ENCODE data around the gene ZNF17. TPM values are rescaled to one million over a fixed set of nuclear protein-coding genes. Genes with fewer than 3 reads are reported as not detected.

The ZNF17 gene
- total RNA-seq (10 to 100 TPM; 13.4 to 23.0 (median 18.8) TPM), polyA plus RNA-seq (1 to 10 TPM; 1.8 to 3.5 (median 2.6) TPM)
- long read RNA-seq, donor 1, partial matches to known transcripts = 0 of 5 reads
- long read RNA-seq, donor 1, other reads (novel, unspliced or antisense) = 0 of 5 reads
- long read RNA-seq, donor 2, partial matches to known transcripts = 0 of 2 reads
- long read RNA-seq, donor 2, other reads (novel, unspliced or antisense) = 0 of 2 reads

- no peak for TF ChIP-seq POLR2A (IDR thresholded peaks at IDR 0.05)
- peak; percentile 79 to 87 (median 86) for TF ChIP-seq POLR2AphosphoS5 (IDR thresholded peaks at IDR 0.05)
- Histone ChIP-seq H3K4me3 (peak within 1 kb of the TSS; percentile 91 to 99 (median 96)), H3K4me1 (peaks cover 12 to 40% (median 25%) of the 10 kb centered on the region in 6 donors), H3K27ac (peak within 1 kb of the TSS in 7 of 8 donors; percentile 32 to 85 (median 69)), H3K36me3 (peaks cover 0 to 37% (median 29%) of the 10 kb centered on the region in 6 donors), H3K9me3 (peaks cover 0 to 14% (median 1%) of the 10 kb centered on the region in 8 donors), H3K27me3 (replicated peaks in 1 of 7) (no peaks in the 10 kb centered on the region)
- peak; percentile 97 for DNase-seq
- WGBS, 5 donors = 0 to 1% (median 1%) methylated on average over 31 to 55 of the region's 55 CpGs
- intact Hi-C loops (cut with DNase I; ENCODE audit: low total_unique reads) = no loop called here
Observed at GRCh38 chr19:57410877-57411671, at the start of gene ZNF17. Gene ZNF17 (plus strand): TSS chr19:57411161. CDS start chr19:57413616, 2,455 bp downstream.

GRCh38 chr19:57362419-57362818 lies 48.5 kb upstream of the ZNF17 start:
- peaks cover 0 to 77% (median 47%) of the 10 kb centered on the region in 8 donors for H3K9me3 ChIP-seq
- H3K36me3 ChIP-seq = peaks cover 4 to 40% (median 10%) of the 10 kb centered on the region in 6 donors
- TF ChIP-seq, protein P1, sequence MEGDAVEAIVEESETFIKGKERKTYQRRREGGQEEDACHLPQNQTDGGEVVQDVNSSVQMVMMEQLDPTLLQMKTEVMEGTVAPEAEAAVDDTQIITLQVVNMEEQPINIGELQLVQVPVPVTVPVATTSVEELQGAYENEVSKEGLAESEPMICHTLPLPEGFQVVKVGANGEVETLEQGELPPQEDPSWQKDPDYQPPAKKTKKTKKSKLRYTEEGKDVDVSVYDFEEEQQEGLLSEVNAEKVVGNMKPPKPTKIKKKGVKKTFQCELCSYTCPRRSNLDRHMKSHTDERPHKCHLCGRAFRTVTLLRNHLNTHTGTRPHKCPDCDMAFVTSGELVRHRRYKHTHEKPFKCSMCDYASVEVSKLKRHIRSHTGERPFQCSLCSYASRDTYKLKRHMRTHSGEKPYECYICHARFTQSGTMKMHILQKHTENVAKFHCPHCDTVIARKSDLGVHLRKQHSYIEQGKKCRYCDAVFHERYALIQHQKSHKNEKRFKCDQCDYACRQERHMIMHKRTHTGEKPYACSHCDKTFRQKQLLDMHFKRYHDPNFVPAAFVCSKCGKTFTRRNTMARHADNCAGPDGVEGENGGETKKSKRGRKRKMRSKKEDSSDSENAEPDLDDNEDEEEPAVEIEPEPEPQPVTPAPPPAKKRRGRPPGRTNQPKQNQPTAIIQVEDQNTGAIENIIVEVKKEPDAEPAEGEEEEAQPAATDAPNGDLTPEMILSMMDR (IDR thresholded peaks at IDR 0.05 in 8 of 11, conservative IDR thresholded peaks at IDR 0.05 in 3 of 11) = no peak
- no peak for TF ChIP-seq POLR2A (IDR thresholded peaks at IDR 0.05)
- no peak for TF ChIP-seq POLR2AphosphoS5 (IDR thresholded peaks at IDR 0.05)
- H3K27ac ChIP-seq = peak overlapping the region; percentile 76 to 98 (median 96)
- H3K27me3 ChIP-seq (replicated peaks in 1 of 7) = no peaks in the 10 kb centered on the region
- peak overlapping the region in 4 of 8 donors; percentile 63 to 89 (median 73) for H3K4me3 ChIP-seq
- H3K4me1 ChIP-seq = peaks cover 3 to 50% (median 22%) of the 10 kb centered on the region in 6 donors
- intact Hi-C loops (cut with DNase I; ENCODE audit: low total_unique reads) = no loop called here
- DNase-seq = no peak
- WGBS, 5 donors = 66 to 84% (median 72%) methylated on average over 2 of the region's 2 CpGs

DNA sequence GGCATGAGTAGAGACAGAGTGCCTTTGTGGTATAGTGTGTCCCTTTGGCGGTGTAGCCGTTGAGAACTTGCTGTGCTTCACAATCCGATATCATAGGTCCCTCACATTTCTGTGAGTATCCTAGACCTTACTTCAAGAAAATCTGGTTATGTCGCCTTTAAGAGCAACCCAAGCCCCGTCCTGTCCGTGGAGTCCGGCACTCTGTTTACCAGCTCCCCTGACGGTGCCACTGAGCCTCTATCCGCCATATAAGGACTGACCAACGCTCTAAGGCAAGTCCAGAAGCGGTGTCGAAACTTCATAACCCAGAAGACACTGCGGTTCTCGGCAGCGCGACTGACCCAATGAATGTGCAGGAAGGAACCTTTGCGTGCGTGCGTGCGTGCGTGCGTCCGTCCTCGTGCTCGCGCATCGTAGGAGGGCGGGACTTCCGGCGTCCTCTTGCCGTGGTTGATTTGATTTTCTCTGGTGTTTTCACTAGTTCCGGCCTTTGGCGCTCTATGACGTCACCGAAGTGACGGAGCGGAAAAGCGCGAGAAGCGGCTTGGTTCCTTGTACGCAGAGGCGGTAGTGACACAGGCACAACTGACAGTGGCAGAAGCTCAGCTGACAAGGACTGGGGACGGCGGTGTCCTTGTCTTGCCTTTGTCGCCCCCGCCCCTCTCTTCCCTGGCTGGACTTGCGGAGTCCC lies 47.8 kb upstream of the ZNF17 start, which contains the start of the genes TRAPPC2B and ZNF547:
TRAPPC2B (plus strand) TSS at position 555 of the 691 bp plus-strand sequence. CDS start 1,283 bp downstream, outside the sequence.
ZNF547 (plus strand) TSS at position 555 of the 691 bp plus-strand sequence. CDS start 5,005 bp downstream, outside the sequence.
- peaks cover 3 to 50% (median 22%) of the 10 kb centered on the region in 6 donors for H3K4me1 ChIP-seq
- H3K27ac ChIP-seq = peak within 1 kb of the TSS; percentile 76 to 98 (median 96)
- peaks cover 0 to 71% (median 40%) of the 10 kb centered on the region in 8 donors for H3K9me3 ChIP-seq
- peaks cover 0 to 33% (median 7%) of the 10 kb centered on the region in 6 donors for H3K36me3 ChIP-seq
- peak; percentile 98 for DNase-seq
- peak; percentile 93 to 97 (median 94) for TF ChIP-seq POLR2AphosphoS5 (IDR thresholded peaks at IDR 0.05)
- TF ChIP-seq, protein P1 (IDR thresholded peaks at IDR 0.05 in 8 of 11, conservative IDR thresholded peaks at IDR 0.05 in 3 of 11) = no peak
- TF ChIP-seq POLR2A (IDR thresholded peaks at IDR 0.05) = peak; percentile 11 to 15 (median 14)
- WGBS, 5 donors = 1 to 4% (median 2%) methylated on average over 16 to 47 of the region's 47 CpGs
- no peaks in the 10 kb centered on the region for H3K27me3 ChIP-seq (replicated peaks in 1 of 7)
- intact Hi-C loops (cut with DNase I; ENCODE audit: low total_unique reads) = no loop called here
- peak within 1 kb of the TSS; percentile 57 to 89 (median 63) for H3K4me3 ChIP-seq

DNA sequence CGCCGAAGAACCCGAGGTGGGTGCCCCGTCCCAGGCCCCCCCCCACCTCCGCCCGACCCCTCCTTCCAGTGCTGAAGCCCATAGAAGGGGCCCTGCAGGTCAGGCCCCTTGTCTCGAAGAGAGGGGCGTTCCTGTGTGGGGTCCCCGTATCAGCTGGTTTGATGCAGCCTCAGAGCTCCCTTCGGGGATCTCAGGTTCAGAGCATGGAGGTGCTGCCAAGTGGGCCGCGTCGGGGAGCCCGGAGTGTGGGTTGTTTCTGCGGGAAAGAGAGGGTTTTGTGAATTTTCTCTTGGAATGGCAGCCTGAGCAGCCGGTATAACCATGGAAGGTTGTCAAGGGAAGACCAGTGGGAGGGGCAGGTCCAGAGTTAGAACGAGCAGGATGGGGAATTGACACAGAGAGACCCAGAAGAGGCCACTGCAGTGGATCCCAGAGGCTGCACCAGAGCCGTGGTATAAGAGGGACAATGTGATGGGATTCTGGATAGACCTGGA lies 47.2 kb upstream of the ZNF17 start:
- intact Hi-C loops (cut with DNase I; ENCODE audit: low total_unique reads) = no loop called here
- DNase-seq = no peak
- 1 to 3% (median 1%) methylated on average over 13 to 18 of the region's 18 CpGs for WGBS, 5 donors

More for the DNA sequence above, 47.2 kb upstream of the ZNF17 start:
- TF ChIP-seq POLR2AphosphoS5 (IDR thresholded peaks at IDR 0.05) (no peak), POLR2A (IDR thresholded peaks at IDR 0.05) (no peak)
- TF ChIP-seq, protein P1 (IDR thresholded peaks at IDR 0.05 in 8 of 11, conservative IDR thresholded peaks at IDR 0.05 in 3 of 11) = no peak
- no peaks in the 10 kb centered on the region for H3K27me3 ChIP-seq (replicated peaks in 1 of 7)
- H3K4me1 ChIP-seq = peaks cover 3 to 47% (median 20%) of the 10 kb centered on the region in 6 donors
- peaks cover 0 to 33% (median 5%) of the 10 kb centered on the region in 6 donors for H3K36me3 ChIP-seq
- H3K9me3 ChIP-seq = peaks cover 0 to 65% (median 34%) of the 10 kb centered on the region in 8 donors
- peak overlapping the region; percentile 57 to 89 (median 63) for H3K4me3 ChIP-seq
- peak overlapping the region; percentile 73 to 98 (median 96) for H3K27ac ChIP-seq

Measured in spleen (tissue), 13 donors.